Measurements from ENCODE around the gene RAD51B. TPM values are rescaled to one million over a fixed set of nuclear protein-coding genes. Genes with fewer than 3 reads are reported as not detected.

RAD51B gene
- total RNA-seq, 1 experiment from 2014 or later, result 16.7 TPM

DNA sequence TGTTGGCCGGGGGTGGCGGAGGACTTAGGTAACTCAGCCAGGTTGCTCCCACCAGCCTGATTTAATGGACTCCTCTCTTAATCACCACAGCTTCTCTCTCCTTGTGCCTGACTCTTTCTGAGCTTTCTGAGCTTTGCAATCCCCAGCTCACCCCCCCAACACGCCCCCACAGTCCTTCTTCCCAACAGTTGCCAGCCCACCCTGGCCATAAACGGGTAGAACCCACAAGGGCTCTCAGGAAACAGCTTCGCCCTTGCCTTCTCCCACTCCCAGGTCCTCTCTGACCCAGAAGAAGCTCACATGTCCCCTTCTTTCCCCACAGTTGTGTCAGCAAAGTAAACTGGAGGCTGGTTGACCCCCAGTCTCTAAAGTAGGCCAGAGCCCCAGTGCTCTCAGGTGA, 940.4 kb downstream of the RAD51B start:
- no CpG with 5 or more reads among the region's 5 CpGs for WGBS (ENCODE audit: extremely low coverage, insufficient read length, low lambda C conversion rate)
- H3K4me1 ChIP-seq (ENCODE audit: insufficient read depth, low read length), result peaks cover 4% of the 10 kb centered on the region; the same call in 1 of the 2 replicates
- Mint-ChIP-seq H3K4me1 (peaks cover 18 to 23% of the 10 kb centered on the region in 2 experiments), H3K4me3 (no peak overlapping the region), H3K9me3 (no peaks in the 10 kb centered on the region; a peak in 1 of 5 replicates), H3K27ac (peak overlapping the region in 1 of 3 experiments; percentile 80; a peak in 2 of 7 replicates), H3K27me3 (ENCODE audit: low read depth) (peaks cover 5% of the 10 kb centered on the region; the same call in 1 of the 2 replicates), H3K36me3 (ENCODE audit: insufficient read depth in 1 of 3, low read depth in 3 of 3) (no peaks in the 10 kb centered on the region; a peak in 1 of 7 replicates)
- TF ChIP-seq, protein P1, sequence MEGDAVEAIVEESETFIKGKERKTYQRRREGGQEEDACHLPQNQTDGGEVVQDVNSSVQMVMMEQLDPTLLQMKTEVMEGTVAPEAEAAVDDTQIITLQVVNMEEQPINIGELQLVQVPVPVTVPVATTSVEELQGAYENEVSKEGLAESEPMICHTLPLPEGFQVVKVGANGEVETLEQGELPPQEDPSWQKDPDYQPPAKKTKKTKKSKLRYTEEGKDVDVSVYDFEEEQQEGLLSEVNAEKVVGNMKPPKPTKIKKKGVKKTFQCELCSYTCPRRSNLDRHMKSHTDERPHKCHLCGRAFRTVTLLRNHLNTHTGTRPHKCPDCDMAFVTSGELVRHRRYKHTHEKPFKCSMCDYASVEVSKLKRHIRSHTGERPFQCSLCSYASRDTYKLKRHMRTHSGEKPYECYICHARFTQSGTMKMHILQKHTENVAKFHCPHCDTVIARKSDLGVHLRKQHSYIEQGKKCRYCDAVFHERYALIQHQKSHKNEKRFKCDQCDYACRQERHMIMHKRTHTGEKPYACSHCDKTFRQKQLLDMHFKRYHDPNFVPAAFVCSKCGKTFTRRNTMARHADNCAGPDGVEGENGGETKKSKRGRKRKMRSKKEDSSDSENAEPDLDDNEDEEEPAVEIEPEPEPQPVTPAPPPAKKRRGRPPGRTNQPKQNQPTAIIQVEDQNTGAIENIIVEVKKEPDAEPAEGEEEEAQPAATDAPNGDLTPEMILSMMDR (conservative IDR thresholded peaks at IDR 0.05), result no peak
- H2BK20ac ChIP-seq (ENCODE audit: low read depth, low read length, poor library complexity, severe bottlenecking), result no peak overlapping the region
- no peak overlapping the region for H3K23ac ChIP-seq (ENCODE audit: insufficient read length, low read depth, low read length)
- no peaks in the 10 kb centered on the region for H4K20me1 ChIP-seq (ENCODE audit: control insufficient read depth, insufficient read depth, insufficient read length)
- H2BK12ac ChIP-seq (ENCODE audit: insufficient read length, low read depth, low read length), result no peak overlapping the region
- H3K27ac ChIP-seq (ENCODE audit: insufficient read length, low read depth, low read length), result no peak overlapping the region
- no peak overlapping the region for H3K4ac ChIP-seq (ENCODE audit: low read depth, low read length)
- no peak overlapping the region for H2BK5ac ChIP-seq (ENCODE audit: insufficient read length, low read length)
- no peaks in the 10 kb centered on the region for H3K79me1 ChIP-seq (ENCODE audit: insufficient read depth, low read depth, low read length, poor library complexity, severe bottlenecking)
- H4K5ac ChIP-seq (ENCODE audit: insufficient read length, low read depth, low read length), result no peak overlapping the region
- H2BK120ac ChIP-seq (ENCODE audit: low read depth, low read length, poor library complexity, severe bottlenecking), result no peak overlapping the region
- H3K9me3 ChIP-seq (ENCODE audit: control insufficient read depth, low read depth, low read length), result no peaks in the 10 kb centered on the region
- H3K9ac ChIP-seq (ENCODE audit: extremely low read depth, insufficient read length, low read length), result no peak overlapping the region
- H3K27me3 ChIP-seq (ENCODE audit: insufficient read depth, low read length), result no peaks in the 10 kb centered on the region
- no peak overlapping the region for H3T11ph ChIP-seq (ENCODE audit: low read length)
- H3K18ac ChIP-seq (ENCODE audit: insufficient read length, low read depth, low read length), result no peak overlapping the region
- H3K23me2 ChIP-seq (ENCODE audit: insufficient read length, low read depth, low read length, poor library complexity, severe bottlenecking), result no peaks in the 10 kb centered on the region
- H4K8ac ChIP-seq (replicated peaks; ENCODE audit: insufficient read length, low read depth, low read length), result no peak overlapping the region
- H3K56ac ChIP-seq (ENCODE audit: insufficient read length, low read depth, low read length), result no peak overlapping the region
- no peak overlapping the region for H3K4me2 ChIP-seq (ENCODE audit: insufficient read depth, insufficient read length, low read length)
- no peak overlapping the region for H4K91ac ChIP-seq (ENCODE audit: insufficient read length, low read depth, low read length)
- H3K79me2 ChIP-seq (ENCODE audit: insufficient read depth, low read length), result no peaks in the 10 kb centered on the region
- DNase-seq, result no peak
- no peak overlapping the region for H2AFZ ChIP-seq (ENCODE audit: low read length)
- H2AK5ac ChIP-seq (ENCODE audit: insufficient read length, low read length), result no peak overlapping the region
- no peak overlapping the region for H3K14ac ChIP-seq (ENCODE audit: insufficient read depth, low read length)
- no peak overlapping the region for H2BK15ac ChIP-seq (ENCODE audit: low read depth, low read length)
